Colonic mucosa (tissue), 4 donors: ENCODE results near the gene CHMP4B. TPM values are rescaled to one million over a fixed set of nuclear protein-coding genes. Genes with fewer than 3 reads are reported as not detected.

Experiments
- DNase-seq: peaks from one replicate; pipeline ENCODE4 v3.0.0-alpha.2; 2020
- H3K27ac ChIP-seq: fragments of 200-600 bp; one replicate; pipeline ENCODE4 v1.8.0; 2021
- H3K27me3 ChIP-seq: fragments of 200-600 bp; one replicate; pipeline ENCODE4 v1.8.0; 2021
- H3K36me3 ChIP-seq: fragments of 200-600 bp; one replicate; pipeline ENCODE4 v1.8.0; 2021
- H3K4me1 ChIP-seq: fragments of 200-600 bp; one replicate; pipeline ENCODE4 v1.8.0; 2021; ENCODE audit warnings: mild to moderate bottlenecking
- H3K4me3 ChIP-seq: fragments of 200-600 bp; one replicate; pipeline ENCODE4 v1.8.0; 2021
- H3K9ac ChIP-seq, 2 donors: one replicate each; pipeline ENCODE4 v1.7.0; 2013; ENCODE audit warnings: control low read depth in 2 of 2, low read depth in 2 of 2, low read length in 2 of 2
- H3K9me3 ChIP-seq: fragments of 200-600 bp; one replicate; pipeline ENCODE4 v1.8.0; 2021
- intact Hi-C: fragments of 100-400 bp; cut with DNase I; formaldehyde crosslinking; loops from one replicate; pipeline ENCODE4 v1.14.1; 2022
- total RNA-seq, 2 donors: library from RNA; stranded (reverse); fragmentation: NEBNext Ultra II Directional in 1 of 2; extraction: Animal tissue kit (Norgen Biotek cat#: 25700) in 1 of 2; gene quantifications; one replicate each; pipeline ENCODE4 v1.2.1, GENCODE V29; 2021
- TF ChIP-seq, protein P1 (sequence below): fragments of 200-600 bp; IDR thresholded peaks from one replicate; pipeline ENCODE4 v1.8.0; 2022; ENCODE audit warnings: antibody characterized with exemption, mild to moderate bottlenecking
- donor health status: healthy.
- donor health status: DM: no; HTN: no; CAD: no.
- donor health status: DM: no; HTN: no; CAD: no.

The CHMP4B gene
- total RNA-seq, 2 donors from 2014 or later = 165 to 227 TPM

DNA sequence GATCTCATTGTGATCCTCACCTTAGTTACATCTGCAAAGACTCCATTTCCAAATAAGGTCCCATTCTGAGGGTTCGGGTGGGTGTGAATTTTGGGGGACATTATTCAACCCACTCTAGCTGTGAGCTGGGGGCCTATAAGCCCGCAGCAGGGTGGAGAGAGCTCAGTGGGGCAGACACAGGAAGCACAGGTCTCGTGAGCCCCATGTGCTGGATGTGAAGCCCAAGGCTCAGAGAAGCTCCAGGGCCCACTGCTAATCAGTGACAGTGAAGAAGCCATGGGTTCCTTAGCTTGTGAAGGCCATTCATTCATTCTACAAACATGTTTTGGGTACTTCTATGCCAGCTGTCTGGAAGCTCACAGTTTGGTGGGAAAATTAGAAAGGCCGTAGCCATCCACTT, 47.5 kb downstream of the CHMP4B start:
- Histone ChIP-seq H3K4me1 (no peaks in the 10 kb centered on the region), H3K27me3 (no peaks in the 10 kb centered on the region), H3K9me3 (no peaks in the 10 kb centered on the region), H3K36me3 (peaks cover 7% of the 10 kb centered on the region), H3K9ac (no peak overlapping the region), H3K4me3 (no peak overlapping the region), H3K27ac (no peak overlapping the region)
- intact Hi-C loops = no loop called here
- no peak for DNase-seq
- TF ChIP-seq, protein P1, sequence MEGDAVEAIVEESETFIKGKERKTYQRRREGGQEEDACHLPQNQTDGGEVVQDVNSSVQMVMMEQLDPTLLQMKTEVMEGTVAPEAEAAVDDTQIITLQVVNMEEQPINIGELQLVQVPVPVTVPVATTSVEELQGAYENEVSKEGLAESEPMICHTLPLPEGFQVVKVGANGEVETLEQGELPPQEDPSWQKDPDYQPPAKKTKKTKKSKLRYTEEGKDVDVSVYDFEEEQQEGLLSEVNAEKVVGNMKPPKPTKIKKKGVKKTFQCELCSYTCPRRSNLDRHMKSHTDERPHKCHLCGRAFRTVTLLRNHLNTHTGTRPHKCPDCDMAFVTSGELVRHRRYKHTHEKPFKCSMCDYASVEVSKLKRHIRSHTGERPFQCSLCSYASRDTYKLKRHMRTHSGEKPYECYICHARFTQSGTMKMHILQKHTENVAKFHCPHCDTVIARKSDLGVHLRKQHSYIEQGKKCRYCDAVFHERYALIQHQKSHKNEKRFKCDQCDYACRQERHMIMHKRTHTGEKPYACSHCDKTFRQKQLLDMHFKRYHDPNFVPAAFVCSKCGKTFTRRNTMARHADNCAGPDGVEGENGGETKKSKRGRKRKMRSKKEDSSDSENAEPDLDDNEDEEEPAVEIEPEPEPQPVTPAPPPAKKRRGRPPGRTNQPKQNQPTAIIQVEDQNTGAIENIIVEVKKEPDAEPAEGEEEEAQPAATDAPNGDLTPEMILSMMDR = no peak

DNA sequence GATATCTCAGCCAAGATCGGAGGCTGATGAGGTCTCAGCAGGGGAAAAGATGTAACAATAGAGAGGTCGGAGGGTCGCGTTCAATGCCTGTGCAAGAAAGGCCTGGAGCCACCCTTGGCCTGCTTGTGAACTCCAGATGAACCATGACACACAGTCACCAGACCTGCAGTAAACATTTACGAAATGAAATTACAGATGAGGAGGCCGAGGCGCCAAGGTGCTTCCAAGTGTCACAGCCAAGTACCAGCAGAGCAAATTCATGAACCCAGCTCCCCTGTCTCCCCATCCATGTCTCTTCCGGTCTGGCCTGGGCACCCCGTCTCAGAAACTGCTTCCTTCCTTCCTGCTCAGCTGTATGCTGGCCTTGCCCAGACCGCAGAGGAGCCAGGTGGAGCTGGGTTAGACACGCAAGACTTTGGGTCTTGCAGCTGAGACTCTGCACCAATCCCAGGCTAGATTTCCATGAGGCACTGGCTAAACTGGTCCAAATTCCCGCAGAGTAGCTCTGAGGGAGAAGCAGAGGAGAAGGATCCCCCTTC, 48.1 kb downstream of the CHMP4B start:
- Histone ChIP-seq H3K36me3 (peaks cover 7% of the 10 kb centered on the region), H3K9me3 (no peaks in the 10 kb centered on the region), H3K9ac (no peak overlapping the region), H3K4me3 (no peak overlapping the region), H3K4me1 (no peaks in the 10 kb centered on the region), H3K27me3 (no peaks in the 10 kb centered on the region), H3K27ac (no peak overlapping the region)
- TF ChIP-seq, protein P1 = no peak
- DNase-seq = no peak
- intact Hi-C loops = no loop called here

DNA sequence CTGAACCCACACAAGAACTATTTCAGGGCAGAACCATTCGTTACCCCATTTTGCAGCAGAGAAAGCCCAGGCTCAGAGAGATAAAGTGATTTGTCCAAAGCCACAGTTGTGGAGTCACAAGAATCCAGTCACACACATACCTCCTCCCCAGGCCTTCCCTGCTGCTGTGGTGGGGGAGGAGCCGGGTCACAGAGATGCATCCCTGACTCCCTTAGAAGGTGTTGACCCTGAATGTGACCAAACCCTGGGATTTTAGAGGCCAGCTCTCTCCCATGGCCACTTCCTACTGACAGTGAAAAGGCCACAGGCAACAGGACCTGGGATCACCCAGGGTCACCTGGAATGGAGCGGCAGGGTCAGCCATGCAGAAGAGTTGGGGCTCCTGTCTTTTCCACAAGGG, 48.6 kb downstream of the CHMP4B start:
- intact Hi-C loops = loop anchor here (5.0 kb wide), 1 partner anchor 268 kb away; no protein-coding TSS in a partner anchor
- no peak for DNase-seq
- H3K9ac ChIP-seq = no peak overlapping the region
- no peak overlapping the region for H3K27ac ChIP-seq
- peaks cover 2% of the 10 kb centered on the region for H3K36me3 ChIP-seq
- H3K4me1 ChIP-seq = no peaks in the 10 kb centered on the region
- TF ChIP-seq, protein P1 = no peak
- H3K9me3 ChIP-seq = no peaks in the 10 kb centered on the region
- H3K27me3 ChIP-seq = no peaks in the 10 kb centered on the region
- no peak overlapping the region for H3K4me3 ChIP-seq

DNA sequence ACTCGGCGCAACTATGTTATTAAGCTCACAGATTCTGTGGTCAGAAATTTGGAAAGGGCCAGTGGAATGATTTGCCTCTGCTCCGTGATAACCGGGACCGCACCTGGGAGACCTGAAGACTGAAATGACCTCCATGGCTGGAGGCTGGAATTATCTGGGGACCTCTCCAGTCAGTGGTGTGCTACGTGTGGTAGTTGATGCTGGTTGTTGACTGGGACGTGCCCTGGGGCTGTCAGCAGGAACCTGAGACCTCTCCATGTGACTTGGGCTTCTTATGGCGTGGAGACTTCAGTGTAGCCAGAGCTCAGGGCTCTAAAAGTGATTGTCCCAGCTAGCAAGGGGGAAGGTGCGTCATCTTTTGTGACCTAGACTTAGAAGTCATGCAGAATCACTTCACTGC, 50.3 kb downstream of the CHMP4B start:
- no peak overlapping the region for H3K4me3 ChIP-seq
- H3K36me3 ChIP-seq = no peaks in the 10 kb centered on the region
- intact Hi-C loops = loop anchor here (5.0 kb wide), 1 partner anchor 266 kb away; no protein-coding TSS in a partner anchor
- H3K9me3 ChIP-seq = no peaks in the 10 kb centered on the region
- no peak overlapping the region for H3K9ac ChIP-seq
- no peaks in the 10 kb centered on the region for H3K4me1 ChIP-seq
- H3K27ac ChIP-seq = no peak overlapping the region
- H3K27me3 ChIP-seq = no peaks in the 10 kb centered on the region
- TF ChIP-seq, protein P1 = no peak
- no peak for DNase-seq

DNA sequence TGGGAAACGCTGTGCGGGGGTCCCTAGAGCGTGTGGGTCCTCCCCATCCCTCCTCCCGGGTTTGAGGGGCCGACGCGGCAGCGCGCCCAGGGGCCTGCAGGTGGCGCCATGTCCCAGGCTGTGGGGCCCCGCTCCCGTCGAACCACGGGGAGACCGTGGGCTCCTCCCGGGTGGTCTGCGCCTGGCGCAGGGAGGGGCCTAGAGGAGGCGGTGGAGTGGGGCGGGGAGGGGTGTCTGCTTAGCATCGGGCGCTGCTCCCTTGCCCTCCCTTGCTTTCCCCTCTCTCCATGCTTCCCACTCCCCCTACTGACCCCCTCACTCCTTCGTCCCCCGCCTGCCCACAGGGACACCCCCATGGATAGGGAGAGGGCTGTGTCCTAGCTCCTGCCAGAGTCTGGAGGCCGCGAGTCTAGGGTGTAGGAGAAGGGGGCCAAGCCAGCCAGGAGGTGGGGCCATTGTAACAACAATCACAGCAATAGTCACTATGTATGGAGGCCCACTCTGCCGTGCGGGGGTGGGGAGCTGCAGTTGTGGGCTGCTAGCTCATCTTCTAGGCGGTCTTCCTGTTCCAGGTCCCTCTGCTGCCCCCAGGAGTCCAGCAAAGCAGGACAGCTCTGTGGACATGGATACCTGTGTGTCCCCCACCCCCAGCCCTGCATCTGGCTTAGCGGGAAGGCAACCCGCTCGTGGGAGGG, 51.7 kb downstream of the CHMP4B start:
- Histone ChIP-seq H3K27me3 (no peaks in the 10 kb centered on the region), H3K9me3 (no peaks in the 10 kb centered on the region), H3K9ac (peak overlapping the region in 1 of 2 donors; percentile 30), H3K27ac (no peak overlapping the region), H3K4me3 (no peak overlapping the region), H3K4me1 (no peaks in the 10 kb centered on the region), H3K36me3 (no peaks in the 10 kb centered on the region)
- TF ChIP-seq, protein P1 = peak; percentile 77
- intact Hi-C loops = loop anchor here (5.0 kb wide), 1 partner anchor 264 kb away; no protein-coding TSS in a partner anchor
- peak; percentile 40 for DNase-seq
